HepG2 (cell line): ENCODE results near the gene FXYD4. TPM values are rescaled to one million over a fixed set of nuclear protein-coding genes. Genes with fewer than 3 reads are reported as not detected.

Source experiments
- ADNP ChIP-seq: sonication (generic); formaldehyde crosslinking; IDR thresholded peaks from 2 replicates; pipeline ENCODE4 v1.4.0; 2020; ENCODE audit warnings: missing genetic modification reagents
- CC2D1A ChIP-seq: sonication (generic); formaldehyde crosslinking; IDR thresholded peaks from 2 replicates; pipeline ENCODE4 v1.8.1; 2023; ENCODE audit warnings: mild to moderate bottlenecking, missing genetic modification reagents
- FLYWCH1 ChIP-seq: sonication (generic); formaldehyde crosslinking; IDR thresholded peaks from 2 replicates; pipeline ENCODE4 v1.8.1; 2023; ENCODE audit warnings: mild to moderate bottlenecking, missing genetic modification reagents
- HINFP ChIP-seq: sonication (generic); formaldehyde crosslinking; IDR thresholded peaks from 2 replicates; pipeline ENCODE4 v1.4.0; 2020; ENCODE audit warnings: low read depth, mild to moderate bottlenecking, missing genetic modification reagents
- HNRNPLL ChIP-seq: fragments of 200-400 bp; formaldehyde crosslinking; IDR thresholded peaks from 2 replicates; pipeline ENCODE4 v1.6.1; 2017; ENCODE audit warnings: mild to moderate bottlenecking, low read depth, low read length; ENCODE audit not compliant: poor library complexity, severe bottlenecking
- MAFF ChIP-seq: IDR thresholded peaks from 2 replicates; pipeline ENCODE4 v1.6.1; 2011; ENCODE audit warnings: low read depth, low read length, improper control_type of control experiment
- MATR3 ChIP-seq: sonication (generic); formaldehyde crosslinking; IDR thresholded peaks from 2 replicates; pipeline ENCODE4 v1.4.0; 2020; ENCODE audit warnings: missing genetic modification reagents
- MXI1 ChIP-seq: IDR thresholded peaks from 3 replicates; pipeline ENCODE4 v1.6.1; 2012; ENCODE audit warnings: low read depth, low read length, inconsistent platforms, borderline replicate concordance
- PBX2 ChIP-seq: IDR thresholded peaks from 2 replicates; pipeline ENCODE4 v1.6.1; 2016; ENCODE audit warnings: control low read depth
- PPARG ChIP-seq: conservative IDR thresholded peaks from 2 replicates; pipeline ENCODE4 v1.6.1; 2016; ENCODE audit warnings: missing biosample characterization, missing genetic modification reagents
- ZBTB37 ChIP-seq: sonication (generic); formaldehyde crosslinking; IDR thresholded peaks from 2 replicates; pipeline ENCODE4 v1.4.0; 2020; ENCODE audit warnings: mild to moderate bottlenecking, missing genetic modification reagents
- ZNF318 ChIP-seq: sonication (generic); formaldehyde crosslinking; IDR thresholded peaks from 2 replicates; pipeline ENCODE4 v1.4.0; 2020; ENCODE audit warnings: mild to moderate bottlenecking, missing genetic modification reagents
- ZNF580 ChIP-seq: IDR thresholded peaks from 2 replicates; pipeline ENCODE4 v1.6.1; 2016; ENCODE audit warnings: low read depth, borderline replicate concordance
- ZNF605 ChIP-seq: sonication (generic); formaldehyde crosslinking; IDR thresholded peaks from 2 replicates; pipeline ENCODE4 v1.8.0; 2022; ENCODE audit warnings: mild to moderate bottlenecking, missing genetic modification reagents
- ZNF775 ChIP-seq: sonication (generic); formaldehyde crosslinking; IDR thresholded peaks from 2 replicates; pipeline ENCODE4 v1.4.0; 2020; ENCODE audit warnings: missing genetic modification reagents, mild to moderate bottlenecking, moderate library complexity, borderline replicate concordance
- ZNF883 ChIP-seq: sonication (generic); formaldehyde crosslinking; IDR thresholded peaks from 2 replicates; pipeline ENCODE4 v1.5.1; 2020; ENCODE audit warnings: mild to moderate bottlenecking, missing genetic modification reagents; ENCODE audit errors: not compliant biosample characterization
- polyA plus RNA-seq, 8 experiments: library from polyadenylated mRNA; depleted of rRNA in 3 of 8; stranded (reverse) in 7 of 8; unstranded in 1 of 8; fragments of >200 nt; fragmentation: Illumina TruSeq in 4 of 8; extraction: Trizol in 4 of 8; gene quantifications; 2 replicates each; pipeline versions ENCODE4 v1.2.1 to v1.2.3, GENCODE V29; 2011 to 2016; ENCODE audit warnings: low read depth in 4 of 8, missing spikeins in 1 of 8, mixed read lengths in 1 of 8; ENCODE audit not compliant: insufficient read depth in 1 of 8
- total RNA-seq, 5 experiments: library from RNA; depleted of rRNA; stranded (reverse); fragments of >200 nt; fragmentation: Illumina TruSeq; extraction: Trizol; gene quantifications; 2 replicates each; pipeline ENCODE4 v1.2.3, GENCODE V29; 2016; ENCODE audit warnings: low read depth in 1 of 5

The FXYD4 gene
- total and polyA plus RNA-seq, 2 of the 13 experiments (the other 11 are each of a cell fraction or from before 2014, with no cell fraction given), result not detected

GRCh38 chr10:43420369-43421200 lies 49.1 kb downstream of the FXYD4 start (continued):
- TF ChIP-seq HINFP (CRISPR knock-in tag) (peak; percentile 97), HNRNPLL (peak; percentile 88), PPARG (CRISPR knock-in tag) (peak; percentile 95), ZNF775 (CRISPR knock-in tag) (no peak; the same call in 1 of the 2 replicates), ZNF883 (CRISPR knock-in tag) (peak; percentile 96), PBX2 (CRISPR knock-in tag) (peak; percentile 19; the same call in 1 of the 2 replicates), ADNP (CRISPR knock-in tag) (peak; percentile 71), MAFF (no peak), MXI1 (peak; percentile 71; the same call in 1 of the 3 replicates), CC2D1A (CRISPR knock-in tag) (peak; percentile 76; the same call in 1 of the 2 replicates), ZNF318 (CRISPR knock-in tag) (peak; percentile 100), ZNF605 (CRISPR knock-in tag) (peak; percentile 97), ZNF580 (CRISPR knock-in tag) (peak; percentile 96), ZBTB37 (peak; percentile 71), MATR3 (CRISPR knock-in tag) (no peak), FLYWCH1 (CRISPR knock-in tag) (no peak)
